Neuronal stem cell (in vitro differentiated cells): ENCODE data around the gene CAMKK1.

ENCODE experiments used
- DNase-seq: peaks from one replicate; pipeline ENCODE4 v3.0.0-alpha.2; 2013; ENCODE audit warnings: low spot score
- H2AFZ ChIP-seq: one replicate; pipeline ENCODE4 v1.6.1; 2013; ENCODE audit warnings: mild to moderate bottlenecking, low read length, inconsistent platforms
- H2AK5ac ChIP-seq: 2 replicates; pipeline ENCODE4 v1.6.1; 2013; ENCODE audit warnings: low read depth, mild to moderate bottlenecking, inconsistent platforms, low read length, moderate library complexity, mixed read lengths
- H2BK120ac ChIP-seq: 2 replicates; pipeline ENCODE4 v1.6.1; 2013; ENCODE audit warnings: low read depth, mild to moderate bottlenecking, inconsistent platforms, low read length, moderate library complexity, mixed read lengths
- H2BK12ac ChIP-seq: one replicate; pipeline ENCODE4 v1.6.1; 2013; ENCODE audit warnings: low read length, inconsistent platforms
- H2BK15ac ChIP-seq: 2 replicates; pipeline ENCODE4 v1.6.1; 2013; ENCODE audit warnings: mild to moderate bottlenecking, low read length, inconsistent platforms, mixed read lengths
- H2BK5ac ChIP-seq: one replicate; pipeline ENCODE4 v1.6.1; 2013; ENCODE audit warnings: inconsistent platforms, mild to moderate bottlenecking, low read length, moderate library complexity
- H3K14ac ChIP-seq: one replicate; pipeline ENCODE4 v1.6.1; 2013; ENCODE audit warnings: low read length, inconsistent platforms
- H3K18ac ChIP-seq: 2 replicates; pipeline ENCODE4 v1.6.1; 2013; ENCODE audit warnings: low read length, inconsistent platforms
- H3K23ac ChIP-seq: 2 replicates; pipeline ENCODE4 v1.6.1; 2013; ENCODE audit warnings: low read depth, mild to moderate bottlenecking, mixed read lengths, low read length, inconsistent platforms; ENCODE audit not compliant: poor library complexity
- H3K27ac ChIP-seq: replicated peaks from 3 replicates; pipeline ENCODE4 v1.5.1; 2013; ENCODE audit warnings: low read length, inconsistent platforms
- H3K27me3 ChIP-seq, 3 experiments: 2 replicates each; pipeline ENCODE4 v1.6.1; 2013; ENCODE audit warnings: low read length in 3 of 3, mild to moderate bottlenecking in 2 of 3, inconsistent platforms in 1 of 3, low read depth in 1 of 3, mixed read lengths in 1 of 3, moderate library complexity in 1 of 3; ENCODE audit not compliant: control insufficient read depth in 3 of 3, insufficient read depth in 3 of 3
- H3K36me3 ChIP-seq, 2 donors: replicated peaks in 1 of 2; 2 replicates each; pipeline ENCODE4 v1.6.1; 2013; ENCODE audit warnings: low read length in 2 of 2; ENCODE audit not compliant: control insufficient read depth in 2 of 2, insufficient read depth in 2 of 2
- H3K4ac ChIP-seq: 2 replicates; pipeline ENCODE4 v1.6.1; 2013; ENCODE audit warnings: inconsistent platforms, mild to moderate bottlenecking, low read length, moderate library complexity
- H3K4me1 ChIP-seq, 2 donors: 1 replicate in 1 of 2; 2 replicates in 1 of 2; pipeline ENCODE4 v1.6.1; 2013; ENCODE audit warnings: low read length in 2 of 2, low read depth in 1 of 2; ENCODE audit not compliant: control insufficient read depth in 2 of 2, insufficient read depth in 1 of 2
- H3K4me2 ChIP-seq: one replicate; pipeline ENCODE4 v1.6.1; 2013; ENCODE audit warnings: mild to moderate bottlenecking, low read length, inconsistent platforms; ENCODE audit not compliant: insufficient read depth, poor library complexity, severe bottlenecking
- H3K4me3 ChIP-seq, 2 donors: 2 replicates each; pipeline ENCODE4 v1.5.1; 2013; ENCODE audit warnings: low read length in 2 of 2, mild to moderate bottlenecking in 2 of 2, inconsistent platforms in 1 of 2, moderate library complexity in 1 of 2
- H3K79me1 ChIP-seq: one replicate; pipeline ENCODE4 v1.6.1; 2013; ENCODE audit warnings: low read depth, mild to moderate bottlenecking, inconsistent platforms, low read length, moderate library complexity
- H3K9ac ChIP-seq: one replicate; pipeline ENCODE4 v1.6.1; 2013; ENCODE audit warnings: mild to moderate bottlenecking, low read depth, low read length, inconsistent platforms; ENCODE audit not compliant: poor library complexity
- H3K9me3 ChIP-seq, 2 donors: replicated peaks in 1 of 2; 2 replicates each; pipeline versions ENCODE3 to v1.6.1; 2013; ENCODE audit warnings: low read length in 2 of 2, mild to moderate bottlenecking in 2 of 2, inconsistent platforms in 1 of 2, low read depth in 1 of 2, mixed read lengths in 1 of 2, moderate library complexity in 1 of 2; ENCODE audit not compliant: control insufficient read depth in 2 of 2, insufficient read depth in 1 of 2
- H4K8ac ChIP-seq: one replicate; pipeline ENCODE4 v1.6.1; 2013; ENCODE audit warnings: low read depth, mild to moderate bottlenecking, inconsistent platforms, low read length, moderate library complexity
- H4K91ac ChIP-seq: one replicate; pipeline ENCODE4 v1.6.1; 2013; ENCODE audit warnings: low read length, low read depth, mild to moderate bottlenecking, inconsistent platforms; ENCODE audit not compliant: poor library complexity
- WGBS, 2 donors: extraction: QIAGEN DNeasy Blood & Tissue Kit; methylation state at CpG; one replicate each; pipeline ENCODE4 v1.1.7; 2013; ENCODE audit warnings: missing lambda C conversion rate in 2 of 2, mixed read lengths in 1 of 2; ENCODE audit not compliant: insufficient read length in 2 of 2, insufficient replicate concordance in 1 of 2; ENCODE audit errors: extremely low coverage in 2 of 2; 5-methylcytosine and 5-hydroxymethylcytosine counted together

The CAMKK1 gene

DNA sequence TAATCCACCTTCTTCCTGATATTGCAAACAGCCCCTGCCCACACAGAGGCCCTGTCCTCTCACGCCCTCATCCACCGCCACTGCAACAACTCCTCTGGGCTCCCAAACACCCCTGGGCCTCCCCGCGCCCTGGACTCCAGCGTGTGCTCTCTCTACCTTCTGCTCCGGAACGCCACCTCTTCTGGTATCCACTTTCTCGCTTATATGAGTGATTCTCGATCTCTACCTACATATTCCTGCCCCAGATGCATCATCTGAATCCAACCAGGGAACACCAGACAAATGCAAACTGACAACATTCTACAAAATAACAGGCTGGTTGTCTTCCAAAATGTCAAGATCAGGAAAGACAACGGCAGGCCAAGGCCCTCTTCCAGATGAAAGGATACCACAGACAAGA lies 19.0 kb downstream of the CAMKK1 start:
- H3K79me1 ChIP-seq = peaks cover 6% of the 10 kb centered on the region
- peaks cover 0 to 1% of the 10 kb centered on the region in 2 donors for H3K9me3 ChIP-seq
- no peak overlapping the region for H3K4ac ChIP-seq
- no peak for DNase-seq
- no peaks in the 10 kb centered on the region for H3K27me3 ChIP-seq
- H3K27ac ChIP-seq = no peak overlapping the region
- no CpG with 5 or more reads among the region's 10 CpGs for WGBS, 2 donors
- H2BK12ac ChIP-seq = no peak overlapping the region
- H2BK120ac ChIP-seq = no peak overlapping the region
- H3K4me1 ChIP-seq = peaks cover 0 to 2% of the 10 kb centered on the region in 2 donors
- no peak overlapping the region for H4K91ac ChIP-seq
- peak overlapping the region; percentile 9 for H4K8ac ChIP-seq
- H3K4me3 ChIP-seq = no peak overlapping the region
- H3K23ac ChIP-seq = no peak overlapping the region
- H3K18ac ChIP-seq = no peak overlapping the region
- no peak overlapping the region for H3K4me2 ChIP-seq
- peaks cover 0 to 19% of the 10 kb centered on the region in 2 donors for H3K36me3 ChIP-seq
- H2BK5ac ChIP-seq = no peak overlapping the region
- no peak overlapping the region for H2BK15ac ChIP-seq
- no peak overlapping the region for H2AFZ ChIP-seq
- H3K9ac ChIP-seq = no peak overlapping the region
- no peak overlapping the region for H3K14ac ChIP-seq
- H2AK5ac ChIP-seq = no peak overlapping the region

DNA sequence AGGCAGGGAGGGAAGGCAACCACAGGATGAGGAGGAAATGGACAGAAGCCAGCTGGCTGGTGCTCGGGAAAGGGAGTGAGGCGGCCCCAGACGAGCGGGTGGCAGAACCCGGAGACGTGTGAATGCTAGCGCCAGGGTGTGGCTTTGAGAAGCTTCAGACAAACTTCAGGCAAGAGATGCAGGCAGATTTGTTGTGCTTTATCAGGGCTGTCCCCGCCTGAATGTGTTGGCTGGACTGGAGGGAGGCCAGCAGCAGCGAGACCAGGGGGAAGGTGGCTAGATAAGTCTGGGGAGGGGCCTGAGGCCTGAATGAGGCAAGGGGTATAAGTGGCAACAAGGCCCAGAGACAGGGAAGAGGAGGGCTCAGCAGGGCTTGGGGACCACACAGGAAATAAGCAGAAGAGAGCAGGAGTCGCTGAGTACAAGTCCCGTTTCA lies 22.0 kb downstream of the CAMKK1 start:
- H3K79me1 ChIP-seq = peaks cover 6% of the 10 kb centered on the region
- H3K4me2 ChIP-seq = no peak overlapping the region
- H3K14ac ChIP-seq = no peak overlapping the region
- H2AFZ ChIP-seq = no peak overlapping the region
- H2BK12ac ChIP-seq = no peak overlapping the region
- H3K27ac ChIP-seq = no peak overlapping the region
- no peak overlapping the region for H3K4me3 ChIP-seq
- H3K27me3 ChIP-seq = no peaks in the 10 kb centered on the region
- no peak overlapping the region for H3K9ac ChIP-seq
- WGBS, 2 donors = no CpG with 5 or more reads among the region's 11 CpGs
- no peak overlapping the region for H3K4ac ChIP-seq
- DNase-seq = no peak
- H2BK5ac ChIP-seq = no peak overlapping the region
- H3K9me3 ChIP-seq = peaks cover 0 to 1% of the 10 kb centered on the region in 2 donors
- H3K36me3 ChIP-seq = peaks cover 0 to 17% of the 10 kb centered on the region in 2 donors
- no peak overlapping the region for H4K91ac ChIP-seq
- H2BK15ac ChIP-seq = no peak overlapping the region
- H3K18ac ChIP-seq = peak overlapping the region; percentile 17
- H3K23ac ChIP-seq = no peak overlapping the region
- no peak overlapping the region for H2AK5ac ChIP-seq
- H2BK120ac ChIP-seq = no peak overlapping the region
- H4K8ac ChIP-seq = no peak overlapping the region
- H3K4me1 ChIP-seq = no peaks in the 10 kb centered on the region

DNA sequence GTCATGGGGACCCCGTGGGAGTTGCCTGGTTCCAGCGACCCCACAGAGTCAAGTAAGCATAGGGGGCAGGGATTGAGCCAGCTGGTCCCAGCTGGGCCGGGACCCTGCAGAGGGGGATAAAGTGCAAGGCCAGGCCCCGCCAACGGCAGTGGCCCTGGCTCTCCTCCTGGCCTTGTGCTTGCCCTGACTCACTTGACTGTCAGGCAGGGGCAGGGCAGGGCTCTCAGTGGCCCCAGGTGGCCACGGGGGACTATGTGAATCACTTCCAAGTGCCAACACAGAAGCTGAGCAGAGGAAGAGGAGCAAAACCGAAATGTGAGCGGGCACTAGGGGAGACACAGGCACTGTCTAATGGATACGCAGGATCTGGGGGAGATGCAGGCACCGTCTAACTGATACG lies 25.2 kb downstream of the CAMKK1 start:
- Histone ChIP-seq H3K4ac (no peak overlapping the region), H3K4me1 (no peaks in the 10 kb centered on the region), H2BK120ac (no peak overlapping the region), H3K18ac (no peak overlapping the region), H3K27me3 (no peaks in the 10 kb centered on the region), H3K4me3 (no peak overlapping the region), H2BK12ac (no peak overlapping the region), H4K91ac (no peak overlapping the region), H3K36me3 (peaks cover 0 to 9% of the 10 kb centered on the region in 2 donors), H3K4me2 (no peak overlapping the region), H3K9ac (no peak overlapping the region), H3K23ac (no peak overlapping the region), H2BK5ac (no peak overlapping the region), H2AFZ (no peak overlapping the region), H3K27ac (no peak overlapping the region), H3K14ac (no peak overlapping the region), H3K9me3 (no peaks in the 10 kb centered on the region), H3K79me1 (peaks cover under 1% of the 10 kb centered on the region), H4K8ac (no peak overlapping the region), H2AK5ac (no peak overlapping the region), H2BK15ac (no peak overlapping the region)
- WGBS, 2 donors = no CpG with 5 or more reads among the region's 11 CpGs
- no peak for DNase-seq

DNA sequence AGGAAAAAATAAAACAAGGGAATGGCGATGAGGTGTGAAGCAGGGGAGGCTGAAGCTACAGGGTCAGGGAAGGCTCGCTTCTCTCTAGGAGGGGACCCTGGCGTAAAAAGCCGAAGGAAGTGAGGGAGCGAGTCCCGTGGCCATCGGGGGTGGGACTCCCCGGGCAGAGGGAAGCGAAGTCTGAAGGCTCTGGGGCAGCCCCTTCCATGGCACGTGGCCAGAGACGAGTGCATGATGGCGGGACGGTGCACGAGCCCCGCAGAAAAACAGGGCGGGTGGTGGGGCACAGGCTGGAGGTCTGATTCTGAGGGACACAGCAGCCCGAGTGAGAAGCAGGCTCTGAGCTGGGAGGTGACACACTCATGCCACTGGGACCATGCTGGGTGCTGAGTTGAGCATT lies 25.7 kb downstream of the CAMKK1 start:
- no CpG with 5 or more reads among the region's 17 CpGs for WGBS, 2 donors
- H2BK120ac ChIP-seq = no peak overlapping the region

More for the DNA sequence above, 25.7 kb downstream of the CAMKK1 start:
- Histone ChIP-seq H2BK5ac (no peak overlapping the region), H3K23ac (no peak overlapping the region), H3K9ac (no peak overlapping the region), H3K4ac (no peak overlapping the region), H3K27me3 (no peaks in the 10 kb centered on the region), H4K8ac (no peak overlapping the region), H2BK15ac (no peak overlapping the region), H3K4me3 (no peak overlapping the region), H3K9me3 (no peaks in the 10 kb centered on the region), H3K36me3 (peaks cover 0 to 5% of the 10 kb centered on the region in 2 donors), H3K18ac (no peak overlapping the region), H2BK12ac (no peak overlapping the region), H3K4me2 (no peak overlapping the region), H3K14ac (no peak overlapping the region), H3K79me1 (no peaks in the 10 kb centered on the region), H4K91ac (no peak overlapping the region), H3K4me1 (peaks cover 0 to under 1% of the 10 kb centered on the region in 2 donors), H2AK5ac (no peak overlapping the region), H3K27ac (no peak overlapping the region), H2AFZ (no peak overlapping the region)
- DNase-seq = no peak
